Adrenal gland (tissue), 5 donors: ENCODE data around the gene ADSS1.

Source experiments
- CTCF ChIP-seq, 6 experiments: fragments of 450-650 bp in 4 of 6; fragments of 200-600 bp in 2 of 6; sonication (generic) in 1 of 6; IDR thresholded peaks; 1 replicate in 5 of 6; 2 replicates in 1 of 6; pipeline versions ENCODE4 v1.5.1 to v1.8.0; 2016 to 2021; ENCODE audit warnings: antibody characterized with exemption in 6 of 6, mild to moderate bottlenecking in 2 of 6, moderate library complexity in 1 of 6
- POLR2A ChIP-seq, 2 donors: fragments of 450-650 bp; IDR thresholded peaks; one replicate each; pipeline ENCODE4 v1.6.1; 2017; ENCODE audit warnings: antibody characterized with exemption in 2 of 2, mild to moderate bottlenecking in 2 of 2, moderate library complexity in 1 of 2
- donor health status: DM: no; HTN: no; CAD: no.

- no peak for TF ChIP-seq CTCF (IDR thresholded peaks at IDR 0.05)
- no peak for TF ChIP-seq POLR2A (IDR thresholded peaks at IDR 0.05)
These were observed 17.8 kb downstream of the ADSS1 start for GRCh38 chr14:104741803-104742251.
